K562 (cell line): ENCODE measurements around the gene YAE1. TPM values are rescaled to one million over a fixed set of nuclear protein-coding genes. Genes with fewer than 3 reads are reported as not detected.
A peak's percentile ranks its signal among the peaks of the same experiment; 100 is the strongest.

ENCODE experiments used
- ARHGAP35 ChIP-seq: fragments of 450-650 bp; IDR thresholded peaks from 2 replicates; pipeline ENCODE4 v1.6.1; 2018; ENCODE audit not compliant: partially characterized antibody
- CXXC5 ChIP-seq: fragments of 250-450 bp; sonication (Bioruptor Pico); IDR thresholded peaks from 2 replicates; pipeline ENCODE4 v1.8.0; 2022; ENCODE audit warnings: inconsistent platforms, mild to moderate bottlenecking, moderate library complexity
- DIDO1 ChIP-seq: fragments of 450-650 bp; IDR thresholded peaks from 2 replicates; pipeline ENCODE4 v1.6.1; 2016; ENCODE audit warnings: low read depth, missing biosample characterization, missing genetic modification characterization
- EP400 ChIP-seq: fragments of 450-650 bp; IDR thresholded peaks from 2 replicates; pipeline ENCODE4 v1.6.1; 2017; ENCODE audit warnings: antibody characterized with exemption, mild to moderate bottlenecking, moderate library complexity
- HCFC1 ChIP-seq: IDR thresholded peaks from 2 replicates; pipeline ENCODE4 v1.6.1; 2012; ENCODE audit warnings: low read depth, low read length, improper control_type of control experiment
- IFI16 ChIP-seq: fragments of 250-450 bp; sonication (Bioruptor Pico); IDR thresholded peaks from 2 replicates; pipeline ENCODE4 v2.1.2; 2022; ENCODE audit warnings: mild to moderate bottlenecking, inconsistent platforms
- NUFIP1 ChIP-seq: fragments of 450-650 bp; IDR thresholded peaks from 2 replicates; pipeline ENCODE4 v1.6.1; 2018; ENCODE audit not compliant: partially characterized antibody
- POLR2AphosphoS5 ChIP-seq: IDR thresholded peaks from 2 replicates; pipeline ENCODE4 v1.6.1; 2011; ENCODE audit warnings: mild to moderate bottlenecking, low read depth, low read length, moderate library complexity; ENCODE audit not compliant: control insufficient read depth, insufficient read depth
- ZNF143 ChIP-seq: sonication (generic); formaldehyde crosslinking; IDR thresholded peaks from 2 replicates; pipeline ENCODE4 v1.9.0; 2022; ENCODE audit warnings: mild to moderate bottlenecking, missing genetic modification reagents
- polyA plus RNA-seq, 8 experiments: library from polyadenylated mRNA; depleted of rRNA in 4 of 8; stranded (reverse) in 5 of 8; unstranded in 3 of 8; fragments of >200 nt; fragmentation: Nextera tagmentation in 2 of 8; fragmentation: Illumina TruSeq in 1 of 8; extraction: Ambion mirVana in 2 of 8; extraction: Trizol in 1 of 8; gene quantifications; 2 replicates each; pipeline versions ENCODE4 v1.2.1 to v1.2.3, GENCODE V29; 2011 to 2014; ENCODE audit warnings: inconsistent platforms in 1 of 8, missing spikeins in 1 of 8
- total RNA-seq, 7 experiments: library from RNA; depleted of rRNA in 6 of 7; stranded (reverse); fragments of >200 nt in 6 of 7; fragmentation: Illumina TruSeq in 2 of 7; extraction: Trizol in 2 of 7; gene quantifications; 2 replicates each; pipeline versions ENCODE4 v1.2.1 to v1.2.3, GENCODE V29; 2011 to 2021; ENCODE audit warnings: low replicate concordance in 1 of 7
- TF ChIP-seq, protein P1 (sequence below): fragments of 250-450 bp; sonication (Bioruptor Pico); IDR thresholded peaks from 2 replicates; pipeline ENCODE4 v1.4.0; 2020; ENCODE audit warnings: mild to moderate bottlenecking, moderate library complexity, borderline replicate concordance
- TF ChIP-seq, protein P2 (sequence below): fragments of 450-650 bp; IDR thresholded peaks from one replicate; pipeline ENCODE4 v1.6.1; 2018; ENCODE audit warnings: mild to moderate bottlenecking, moderate library complexity; ENCODE audit not compliant: partially characterized antibody
- TF ChIP-seq, protein P3 (sequence below): fragments of 450-650 bp; IDR thresholded peaks from 2 replicates; pipeline ENCODE4 v1.7.0; 2016; ENCODE audit warnings: borderline replicate concordance
- TF ChIP-seq, protein P4 (sequence below), 2 experiments: fragments of 450-650 bp in 1 of 2; sonication (generic) in 1 of 2; formaldehyde crosslinking in 1 of 2; IDR thresholded peaks in 1 of 2; conservative IDR thresholded peaks in 1 of 2; 2 replicates each; pipeline versions ENCODE4 v1.6.1 to v1.8.1; 2016 to 2023; ENCODE audit warnings: mild to moderate bottlenecking in 2 of 2, moderate library complexity in 2 of 2, inconsistent platforms in 1 of 2, missing genetic modification reagents in 1 of 2
- TF ChIP-seq, protein P5 (sequence below): fragments of 450-650 bp; formaldehyde crosslinking; IDR thresholded peaks from 2 replicates; pipeline ENCODE4 v1.4.0; 2022; ENCODE audit warnings: missing genetic modification characterization
- TF ChIP-seq, protein P6 (sequence below), 3 experiments: IDR thresholded peaks in 2 of 3; conservative IDR thresholded peaks in 1 of 3; 2 replicates each; pipeline ENCODE4 v1.5.1; 2011 to 2012; ENCODE audit warnings: low read length in 3 of 3, mild to moderate bottlenecking in 3 of 3, control low read depth in 2 of 3, improper control_type of control experiment in 1 of 3, inconsistent platforms in 1 of 3, low read depth in 1 of 3, mixed read lengths in 1 of 3, moderate library complexity in 1 of 3; ENCODE audit not compliant: insufficient read depth in 2 of 3

Gene YAE1
- total and polyA plus RNA-seq, 9 of the 15 experiments (the other 6 are each of a cell fraction or from before 2014, with no cell fraction given) = 15.2 to 63.4 (median 30.1) TPM

DNA sequence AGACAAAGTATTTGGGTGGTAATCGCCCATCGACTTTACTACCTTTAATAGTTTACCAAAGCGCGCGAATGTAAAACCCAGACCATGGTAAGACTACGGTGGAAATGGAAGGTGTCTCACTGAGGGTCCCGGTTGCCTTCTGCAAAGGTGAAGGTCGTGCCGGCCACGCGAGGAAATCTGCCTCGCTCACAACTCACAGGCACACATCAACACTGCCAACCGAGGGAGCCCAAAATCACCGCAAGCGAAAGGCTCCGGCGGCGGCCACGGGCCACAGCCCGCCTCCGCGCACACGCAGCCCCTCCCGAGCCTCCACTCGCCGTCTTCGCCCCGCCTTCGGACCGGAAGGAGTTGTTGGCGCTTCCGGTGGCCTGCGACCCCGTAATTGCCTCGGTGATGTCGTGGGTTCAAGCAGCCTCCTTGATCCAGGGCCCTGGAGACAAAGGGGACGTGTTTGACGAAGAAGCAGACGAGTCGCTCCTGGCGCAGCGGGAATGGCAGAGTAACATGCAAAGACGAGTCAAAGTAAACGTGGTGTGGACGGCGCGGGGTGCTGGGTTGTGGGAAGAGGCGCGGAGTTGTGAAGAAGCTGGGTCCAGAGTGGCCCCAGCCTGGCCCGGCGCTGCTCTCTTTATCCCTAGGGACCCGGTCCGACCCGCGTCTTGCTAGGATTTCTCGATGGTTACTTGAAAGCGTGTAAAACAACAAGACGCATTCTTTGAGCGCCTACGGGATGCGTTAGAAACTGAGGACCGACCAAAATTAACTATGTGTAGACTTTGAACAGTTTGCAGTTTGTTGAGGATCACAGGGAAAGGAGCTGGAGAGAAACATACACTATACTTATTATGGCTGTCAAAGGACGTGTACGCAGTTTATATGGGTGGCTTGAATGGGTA is at the start of gene YAE1 (continued):
- TF ChIP-seq, protein P1, sequence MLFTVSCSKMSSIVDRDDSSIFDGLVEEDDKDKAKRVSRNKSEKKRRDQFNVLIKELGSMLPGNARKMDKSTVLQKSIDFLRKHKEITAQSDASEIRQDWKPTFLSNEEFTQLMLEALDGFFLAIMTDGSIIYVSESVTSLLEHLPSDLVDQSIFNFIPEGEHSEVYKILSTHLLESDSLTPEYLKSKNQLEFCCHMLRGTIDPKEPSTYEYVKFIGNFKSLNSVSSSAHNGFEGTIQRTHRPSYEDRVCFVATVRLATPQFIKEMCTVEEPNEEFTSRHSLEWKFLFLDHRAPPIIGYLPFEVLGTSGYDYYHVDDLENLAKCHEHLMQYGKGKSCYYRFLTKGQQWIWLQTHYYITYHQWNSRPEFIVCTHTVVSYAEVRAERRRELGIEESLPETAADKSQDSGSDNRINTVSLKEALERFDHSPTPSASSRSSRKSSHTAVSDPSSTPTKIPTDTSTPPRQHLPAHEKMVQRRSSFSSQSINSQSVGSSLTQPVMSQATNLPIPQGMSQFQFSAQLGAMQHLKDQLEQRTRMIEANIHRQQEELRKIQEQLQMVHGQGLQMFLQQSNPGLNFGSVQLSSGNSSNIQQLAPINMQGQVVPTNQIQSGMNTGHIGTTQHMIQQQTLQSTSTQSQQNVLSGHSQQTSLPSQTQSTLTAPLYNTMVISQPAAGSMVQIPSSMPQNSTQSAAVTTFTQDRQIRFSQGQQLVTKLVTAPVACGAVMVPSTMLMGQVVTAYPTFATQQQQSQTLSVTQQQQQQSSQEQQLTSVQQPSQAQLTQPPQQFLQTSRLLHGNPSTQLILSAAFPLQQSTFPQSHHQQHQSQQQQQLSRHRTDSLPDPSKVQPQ (CRISPR knock-in tag) = no peak
- TF ChIP-seq IFI16 (CRISPR knock-in tag) = no peak
- TF ChIP-seq, protein P2, sequence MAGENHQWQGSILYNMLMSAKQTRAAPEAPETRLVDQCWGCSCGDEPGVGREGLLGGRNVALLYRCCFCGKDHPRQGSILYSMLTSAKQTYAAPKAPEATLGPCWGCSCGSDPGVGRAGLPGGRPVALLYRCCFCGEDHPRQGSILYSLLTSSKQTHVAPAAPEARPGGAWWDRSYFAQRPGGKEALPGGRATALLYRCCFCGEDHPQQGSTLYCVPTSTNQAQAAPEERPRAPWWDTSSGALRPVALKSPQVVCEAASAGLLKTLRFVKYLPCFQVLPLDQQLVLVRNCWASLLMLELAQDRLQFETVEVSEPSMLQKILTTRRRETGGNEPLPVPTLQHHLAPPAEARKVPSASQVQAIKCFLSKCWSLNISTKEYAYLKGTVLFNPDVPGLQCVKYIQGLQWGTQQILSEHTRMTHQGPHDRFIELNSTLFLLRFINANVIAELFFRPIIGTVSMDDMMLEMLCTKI = no peak
- TF ChIP-seq DIDO1 (tag) = peak; percentile 89
- TF ChIP-seq NUFIP1 = no peak
- TF ChIP-seq, protein P3, sequence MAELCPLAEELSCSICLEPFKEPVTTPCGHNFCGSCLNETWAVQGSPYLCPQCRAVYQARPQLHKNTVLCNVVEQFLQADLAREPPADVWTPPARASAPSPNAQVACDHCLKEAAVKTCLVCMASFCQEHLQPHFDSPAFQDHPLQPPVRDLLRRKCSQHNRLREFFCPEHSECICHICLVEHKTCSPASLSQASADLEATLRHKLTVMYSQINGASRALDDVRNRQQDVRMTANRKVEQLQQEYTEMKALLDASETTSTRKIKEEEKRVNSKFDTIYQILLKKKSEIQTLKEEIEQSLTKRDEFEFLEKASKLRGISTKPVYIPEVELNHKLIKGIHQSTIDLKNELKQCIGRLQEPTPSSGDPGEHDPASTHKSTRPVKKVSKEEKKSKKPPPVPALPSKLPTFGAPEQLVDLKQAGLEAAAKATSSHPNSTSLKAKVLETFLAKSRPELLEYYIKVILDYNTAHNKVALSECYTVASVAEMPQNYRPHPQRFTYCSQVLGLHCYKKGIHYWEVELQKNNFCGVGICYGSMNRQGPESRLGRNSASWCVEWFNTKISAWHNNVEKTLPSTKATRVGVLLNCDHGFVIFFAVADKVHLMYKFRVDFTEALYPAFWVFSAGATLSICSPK = no peak
- TF ChIP-seq, protein P4, sequence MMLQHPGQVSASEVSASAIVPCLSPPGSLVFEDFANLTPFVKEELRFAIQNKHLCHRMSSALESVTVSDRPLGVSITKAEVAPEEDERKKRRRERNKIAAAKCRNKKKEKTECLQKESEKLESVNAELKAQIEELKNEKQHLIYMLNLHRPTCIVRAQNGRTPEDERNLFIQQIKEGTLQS (IDR thresholded peaks at IDR 0.05) = no peak
- TF ChIP-seq, protein P4 (CRISPR knock-in tag; conservative IDR thresholded peaks at IDR 0.05) = no peak
- TF ChIP-seq, protein P5, sequence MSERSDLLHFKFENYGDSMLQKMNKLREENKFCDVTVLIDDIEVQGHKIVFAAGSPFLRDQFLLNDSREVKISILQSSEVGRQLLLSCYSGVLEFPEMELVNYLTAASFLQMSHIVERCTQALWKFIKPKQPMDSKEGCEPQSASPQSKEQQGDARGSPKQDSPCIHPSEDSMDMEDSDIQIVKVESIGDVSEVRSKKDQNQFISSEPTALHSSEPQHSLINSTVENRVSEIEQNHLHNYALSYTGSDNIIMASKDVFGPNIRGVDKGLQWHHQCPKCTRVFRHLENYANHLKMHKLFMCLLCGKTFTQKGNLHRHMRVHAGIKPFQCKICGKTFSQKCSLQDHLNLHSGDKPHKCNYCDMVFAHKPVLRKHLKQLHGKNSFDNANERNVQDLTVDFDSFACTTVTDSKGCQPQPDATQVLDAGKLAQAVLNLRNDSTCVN = no peak
- TF ChIP-seq POLR2AphosphoS5 = peak; percentile 96
- TF ChIP-seq HCFC1 = peak; percentile 57
- no peak for TF ChIP-seq ARHGAP35
- TF ChIP-seq, protein P6, sequence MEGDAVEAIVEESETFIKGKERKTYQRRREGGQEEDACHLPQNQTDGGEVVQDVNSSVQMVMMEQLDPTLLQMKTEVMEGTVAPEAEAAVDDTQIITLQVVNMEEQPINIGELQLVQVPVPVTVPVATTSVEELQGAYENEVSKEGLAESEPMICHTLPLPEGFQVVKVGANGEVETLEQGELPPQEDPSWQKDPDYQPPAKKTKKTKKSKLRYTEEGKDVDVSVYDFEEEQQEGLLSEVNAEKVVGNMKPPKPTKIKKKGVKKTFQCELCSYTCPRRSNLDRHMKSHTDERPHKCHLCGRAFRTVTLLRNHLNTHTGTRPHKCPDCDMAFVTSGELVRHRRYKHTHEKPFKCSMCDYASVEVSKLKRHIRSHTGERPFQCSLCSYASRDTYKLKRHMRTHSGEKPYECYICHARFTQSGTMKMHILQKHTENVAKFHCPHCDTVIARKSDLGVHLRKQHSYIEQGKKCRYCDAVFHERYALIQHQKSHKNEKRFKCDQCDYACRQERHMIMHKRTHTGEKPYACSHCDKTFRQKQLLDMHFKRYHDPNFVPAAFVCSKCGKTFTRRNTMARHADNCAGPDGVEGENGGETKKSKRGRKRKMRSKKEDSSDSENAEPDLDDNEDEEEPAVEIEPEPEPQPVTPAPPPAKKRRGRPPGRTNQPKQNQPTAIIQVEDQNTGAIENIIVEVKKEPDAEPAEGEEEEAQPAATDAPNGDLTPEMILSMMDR (IDR thresholded peaks at IDR 0.05 in 2 of 3, conservative IDR thresholded peaks at IDR 0.05 in 1 of 3; ENCODE audit: insufficient read depth in 2 of 3, low read depth in 1 of 3, low read length in 3 of 3) = no peak
- TF ChIP-seq EP400 = peak; percentile 90
- TF ChIP-seq CXXC5 (CRISPR knock-in tag) = peak; percentile 85
- no peak for TF ChIP-seq ZNF143 (CRISPR knock-in tag)
